GM23338 (cell line): ENCODE results near the gene FN1. TPM values are rescaled to one million over a fixed set of nuclear protein-coding genes. Genes with fewer than 3 reads are reported as not detected.

Source experiments
- ATAC-seq: fragments of 200-7000 bp; cut with Tn5 transposase; 3 replicates; pipeline ENCODE4 v1.9.1; 2020
- DNase-seq: peaks from one replicate; pipeline ENCODE4 v3.0.0-alpha.2; 2015; ENCODE audit warnings: low spot score
- H2AFZ ChIP-seq: fragments of 200-600 bp; sonication (generic); 2 replicates; pipeline ENCODE4 v1.8.0; 2016; ENCODE audit warnings: antibody characterized with exemption, mild to moderate bottlenecking, moderate library complexity
- H3F3A ChIP-seq: fragments of 200-600 bp; sonication (generic); replicated peaks from 2 replicates; pipeline ENCODE4 v1.8.0; 2017; ENCODE audit warnings: antibody characterized with exemption, mixed run types, low read depth
- H3K27ac ChIP-seq: fragments of 200-600 bp; sonication (generic); 2 replicates; pipeline ENCODE4 v1.6.1; 2016; ENCODE audit warnings: low read depth
- H3K27me3 ChIP-seq: fragments of 200-600 bp; sonication (generic); 2 replicates; pipeline ENCODE4 v1.8.0; 2016; ENCODE audit warnings: mild to moderate bottlenecking, mixed run types, moderate library complexity; ENCODE audit not compliant: insufficient read depth
- H3K36me3 ChIP-seq: fragments of 200-600 bp; sonication (generic); 2 replicates; pipeline ENCODE4 v1.8.0; 2016; ENCODE audit warnings: mild to moderate bottlenecking; ENCODE audit not compliant: insufficient read depth
- H3K4me1 ChIP-seq: fragments of 200-600 bp; sonication (generic); 2 replicates; pipeline ENCODE4 v1.8.0; 2016; ENCODE audit warnings: mild to moderate bottlenecking, moderate library complexity; ENCODE audit not compliant: insufficient read depth
- H3K4me2 ChIP-seq: fragments of 200-600 bp; sonication (generic); 2 replicates; pipeline ENCODE4 v1.7.1; 2017; ENCODE audit warnings: mixed run types
- H3K4me3 ChIP-seq: fragments of 200-600 bp; sonication (generic); 2 replicates; pipeline ENCODE4 v1.6.1; 2016; ENCODE audit warnings: mixed run types
- H3K79me2 ChIP-seq: fragments of 200-600 bp; sonication (generic); replicated peaks from 2 replicates; pipeline ENCODE4 v1.8.0; 2017; ENCODE audit warnings: mild to moderate bottlenecking; ENCODE audit not compliant: insufficient read depth
- H3K9me2 ChIP-seq: fragments of 200-600 bp; sonication (generic); 2 replicates; pipeline ENCODE4 v1.8.0; 2017; ENCODE audit not compliant: insufficient read depth
- H4K20me1 ChIP-seq: fragments of 200-600 bp; sonication (generic); replicated peaks from 2 replicates; pipeline ENCODE4 v1.8.0; 2017; ENCODE audit warnings: mild to moderate bottlenecking; ENCODE audit not compliant: insufficient read depth
- H3K27ac Mint-ChIP-seq: 2 replicates; pipeline ENCODE4 v1.8.0; 2020; ENCODE audit warnings: inconsistent platforms, mild to moderate bottlenecking, moderate library complexity, mixed read lengths
- H3K27me3 Mint-ChIP-seq: 3 replicates; pipeline ENCODE4 v1.8.0; 2022; ENCODE audit warnings: low read depth, mild to moderate bottlenecking, moderate library complexity, mixed read lengths, inconsistent platforms; ENCODE audit not compliant: insufficient read depth, poor library complexity
- H3K36me3 Mint-ChIP-seq: 3 replicates; pipeline ENCODE4 v1.8.0; 2021; ENCODE audit warnings: low read depth, mild to moderate bottlenecking, inconsistent platforms, moderate library complexity, mixed read lengths
- H3K4me1 Mint-ChIP-seq: 3 replicates; pipeline ENCODE4 v1.8.0; 2020; ENCODE audit warnings: mild to moderate bottlenecking, inconsistent platforms, mixed read lengths
- H3K4me3 Mint-ChIP-seq: 3 replicates; pipeline ENCODE4 v1.8.0; 2021; ENCODE audit warnings: moderate library complexity, mild to moderate bottlenecking, inconsistent platforms, mixed read lengths
- H3K9me3 Mint-ChIP-seq: 3 replicates; pipeline ENCODE4 v1.8.0; 2020; ENCODE audit warnings: moderate library complexity, mild to moderate bottlenecking, inconsistent platforms, mixed read lengths
- CREB1 ChIP-seq: fragments of 250-450 bp; sonication (Bioruptor Pico); IDR thresholded peaks from 2 replicates; pipeline ENCODE4 v1.5.0; 2020; ENCODE audit warnings: low read depth, mild to moderate bottlenecking, moderate library complexity
- EZH2 ChIP-seq: fragments of 200-600 bp; sonication (generic); IDR thresholded peaks from one replicate; pipeline ENCODE4 v1.8.0; 2017; ENCODE audit warnings: antibody characterized with exemption, mild to moderate bottlenecking, low read depth; ENCODE audit not compliant: unreplicated experiment
- EZH2phosphoT487 ChIP-seq: fragments of 200-600 bp; sonication (generic); IDR thresholded peaks from one replicate; pipeline ENCODE4 v1.8.1; 2018; ENCODE audit warnings: antibody characterized with exemption; ENCODE audit not compliant: unreplicated experiment
- JUNB ChIP-seq: IDR thresholded peaks from one replicate; pipeline ENCODE4 v1.6.1; 2016; ENCODE audit warnings: antibody characterized with exemption; ENCODE audit not compliant: unreplicated experiment
- NANOG ChIP-seq: IDR thresholded peaks from 2 replicates; pipeline ENCODE4 v1.6.1; 2016; ENCODE audit warnings: antibody characterized with exemption, borderline replicate concordance
- POLR2AphosphoS5 ChIP-seq: IDR thresholded peaks from 2 replicates; pipeline ENCODE4 v1.6.1; 2016; ENCODE audit warnings: antibody characterized with exemption, low read depth
- STAT1 ChIP-seq: IDR thresholded peaks from one replicate; pipeline ENCODE4 v1.6.1; 2016; ENCODE audit warnings: antibody characterized with exemption; ENCODE audit not compliant: unreplicated experiment
- ZNF114 ChIP-seq: fragments of 250-450 bp; sonication (Bioruptor Pico); IDR thresholded peaks from 2 replicates; pipeline ENCODE4 v1.5.0; 2020; ENCODE audit warnings: mild to moderate bottlenecking, moderate library complexity
- ZNF331 ChIP-seq: fragments of 250-450 bp; sonication (Bioruptor Pico); IDR thresholded peaks from 2 replicates; pipeline ENCODE4 v1.5.0; 2020; ENCODE audit warnings: low read depth, mild to moderate bottlenecking, moderate library complexity
- polyA plus RNA-seq: library from polyadenylated mRNA; unstranded; fragments of >200 nt; fragmentation: Nextera tagmentation; extraction: Ambion mirVana; gene quantifications from 2 replicates; pipeline ENCODE4 v1.2.1, GENCODE V29; 2016
- total RNA-seq: library from RNA; depleted of rRNA; stranded (reverse); fragments of >200 nt; shearing (Covaris generic); gene quantifications from 2 replicates; pipeline ENCODE4 v1.2.3, GENCODE V29; 2014
- TF ChIP-seq, protein P1 (sequence below): fragments of 250-450 bp; sonication (Bioruptor Pico); IDR thresholded peaks from 2 replicates; pipeline ENCODE4 v1.5.0; 2020; ENCODE audit warnings: mild to moderate bottlenecking, moderate library complexity
- TF ChIP-seq, protein P2 (sequence below): IDR thresholded peaks from 2 replicates; pipeline ENCODE4 v1.6.1; 2016; ENCODE audit warnings: antibody characterized with exemption
- TF ChIP-seq, protein P3 (sequence below): IDR thresholded peaks from one replicate; pipeline ENCODE4 v1.6.1; 2018; ENCODE audit warnings: antibody characterized with exemption; ENCODE audit not compliant: unreplicated experiment
- TF ChIP-seq, protein P4 (sequence below), 2 experiments: fragments of 200-600 bp in 1 of 2; sonication (generic) in 1 of 2; conservative IDR thresholded peaks; 2 replicates each; pipeline versions ENCODE4 v1.5.1 to v1.6.1; 2016 to 2017; ENCODE audit warnings: antibody characterized with exemption in 2 of 2, low read depth in 2 of 2, mild to moderate bottlenecking in 2 of 2, moderate library complexity in 1 of 2

Gene FN1
- total and polyA plus RNA-seq, 2 experiments from 2014 or later = 79.6 to 255 TPM

DNA sequence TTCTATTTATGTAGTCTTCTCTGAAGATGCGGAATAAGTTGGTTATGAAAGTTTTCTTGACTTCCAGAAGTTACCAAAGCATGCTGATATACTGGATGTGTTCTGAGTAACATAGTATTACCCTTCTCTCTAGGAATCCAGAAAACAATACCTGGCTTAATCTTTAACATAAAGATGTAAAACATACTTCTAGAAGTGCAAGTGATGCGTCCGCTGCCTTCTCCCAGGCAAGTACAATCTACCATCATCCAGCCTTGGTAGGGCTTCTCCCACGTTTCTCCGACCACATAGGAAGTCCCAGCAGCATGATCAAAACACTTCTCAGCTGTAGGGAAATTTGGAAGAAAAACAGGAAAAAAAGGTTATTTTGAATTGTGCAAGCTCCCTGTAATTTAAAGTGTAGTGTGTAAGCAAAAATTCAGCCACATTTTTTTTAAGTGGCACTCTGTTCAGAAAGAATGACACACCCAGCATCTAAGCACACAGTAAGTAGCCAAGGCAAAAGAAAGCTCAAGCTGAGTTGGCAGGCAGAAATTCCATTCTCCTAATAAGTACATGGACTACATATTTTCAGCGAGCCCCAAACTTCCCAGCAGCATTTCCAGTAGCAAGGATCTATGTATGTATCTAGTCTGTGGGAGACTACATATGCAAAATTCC lies 5.2 kb downstream of the FN1 start:
- H4K20me1 ChIP-seq = no peaks in the 10 kb centered on the region
- Mint-ChIP-seq H3K4me3 (no peak overlapping the region), H3K27ac (no peak overlapping the region), H3K4me1 (peaks cover 12% of the 10 kb centered on the region), H3K9me3 (no peaks in the 10 kb centered on the region), H3K36me3 (peaks cover 48% of the 10 kb centered on the region), H3K27me3 (peaks cover 2% of the 10 kb centered on the region)
- DNase-seq (no peak), ATAC-seq (no peak)
- H3K27me3 ChIP-seq = no peaks in the 10 kb centered on the region
- no peak overlapping the region for H3K4me3 ChIP-seq
- H3K79me2 ChIP-seq = peaks cover 7% of the 10 kb centered on the region; the same call in 1 of the 2 replicates
- H3F3A ChIP-seq = no peaks in the 10 kb centered on the region
- H3K36me3 ChIP-seq = peaks cover 50% of the 10 kb centered on the region
- no peak overlapping the region for H3K27ac ChIP-seq
- TF ChIP-seq NANOG = no peak
- TF ChIP-seq EZH2 = no peak
- TF ChIP-seq POLR2AphosphoS5 = no peak
- TF ChIP-seq ZNF114 (CRISPR knock-in tag) = no peak
- TF ChIP-seq, protein P1, sequence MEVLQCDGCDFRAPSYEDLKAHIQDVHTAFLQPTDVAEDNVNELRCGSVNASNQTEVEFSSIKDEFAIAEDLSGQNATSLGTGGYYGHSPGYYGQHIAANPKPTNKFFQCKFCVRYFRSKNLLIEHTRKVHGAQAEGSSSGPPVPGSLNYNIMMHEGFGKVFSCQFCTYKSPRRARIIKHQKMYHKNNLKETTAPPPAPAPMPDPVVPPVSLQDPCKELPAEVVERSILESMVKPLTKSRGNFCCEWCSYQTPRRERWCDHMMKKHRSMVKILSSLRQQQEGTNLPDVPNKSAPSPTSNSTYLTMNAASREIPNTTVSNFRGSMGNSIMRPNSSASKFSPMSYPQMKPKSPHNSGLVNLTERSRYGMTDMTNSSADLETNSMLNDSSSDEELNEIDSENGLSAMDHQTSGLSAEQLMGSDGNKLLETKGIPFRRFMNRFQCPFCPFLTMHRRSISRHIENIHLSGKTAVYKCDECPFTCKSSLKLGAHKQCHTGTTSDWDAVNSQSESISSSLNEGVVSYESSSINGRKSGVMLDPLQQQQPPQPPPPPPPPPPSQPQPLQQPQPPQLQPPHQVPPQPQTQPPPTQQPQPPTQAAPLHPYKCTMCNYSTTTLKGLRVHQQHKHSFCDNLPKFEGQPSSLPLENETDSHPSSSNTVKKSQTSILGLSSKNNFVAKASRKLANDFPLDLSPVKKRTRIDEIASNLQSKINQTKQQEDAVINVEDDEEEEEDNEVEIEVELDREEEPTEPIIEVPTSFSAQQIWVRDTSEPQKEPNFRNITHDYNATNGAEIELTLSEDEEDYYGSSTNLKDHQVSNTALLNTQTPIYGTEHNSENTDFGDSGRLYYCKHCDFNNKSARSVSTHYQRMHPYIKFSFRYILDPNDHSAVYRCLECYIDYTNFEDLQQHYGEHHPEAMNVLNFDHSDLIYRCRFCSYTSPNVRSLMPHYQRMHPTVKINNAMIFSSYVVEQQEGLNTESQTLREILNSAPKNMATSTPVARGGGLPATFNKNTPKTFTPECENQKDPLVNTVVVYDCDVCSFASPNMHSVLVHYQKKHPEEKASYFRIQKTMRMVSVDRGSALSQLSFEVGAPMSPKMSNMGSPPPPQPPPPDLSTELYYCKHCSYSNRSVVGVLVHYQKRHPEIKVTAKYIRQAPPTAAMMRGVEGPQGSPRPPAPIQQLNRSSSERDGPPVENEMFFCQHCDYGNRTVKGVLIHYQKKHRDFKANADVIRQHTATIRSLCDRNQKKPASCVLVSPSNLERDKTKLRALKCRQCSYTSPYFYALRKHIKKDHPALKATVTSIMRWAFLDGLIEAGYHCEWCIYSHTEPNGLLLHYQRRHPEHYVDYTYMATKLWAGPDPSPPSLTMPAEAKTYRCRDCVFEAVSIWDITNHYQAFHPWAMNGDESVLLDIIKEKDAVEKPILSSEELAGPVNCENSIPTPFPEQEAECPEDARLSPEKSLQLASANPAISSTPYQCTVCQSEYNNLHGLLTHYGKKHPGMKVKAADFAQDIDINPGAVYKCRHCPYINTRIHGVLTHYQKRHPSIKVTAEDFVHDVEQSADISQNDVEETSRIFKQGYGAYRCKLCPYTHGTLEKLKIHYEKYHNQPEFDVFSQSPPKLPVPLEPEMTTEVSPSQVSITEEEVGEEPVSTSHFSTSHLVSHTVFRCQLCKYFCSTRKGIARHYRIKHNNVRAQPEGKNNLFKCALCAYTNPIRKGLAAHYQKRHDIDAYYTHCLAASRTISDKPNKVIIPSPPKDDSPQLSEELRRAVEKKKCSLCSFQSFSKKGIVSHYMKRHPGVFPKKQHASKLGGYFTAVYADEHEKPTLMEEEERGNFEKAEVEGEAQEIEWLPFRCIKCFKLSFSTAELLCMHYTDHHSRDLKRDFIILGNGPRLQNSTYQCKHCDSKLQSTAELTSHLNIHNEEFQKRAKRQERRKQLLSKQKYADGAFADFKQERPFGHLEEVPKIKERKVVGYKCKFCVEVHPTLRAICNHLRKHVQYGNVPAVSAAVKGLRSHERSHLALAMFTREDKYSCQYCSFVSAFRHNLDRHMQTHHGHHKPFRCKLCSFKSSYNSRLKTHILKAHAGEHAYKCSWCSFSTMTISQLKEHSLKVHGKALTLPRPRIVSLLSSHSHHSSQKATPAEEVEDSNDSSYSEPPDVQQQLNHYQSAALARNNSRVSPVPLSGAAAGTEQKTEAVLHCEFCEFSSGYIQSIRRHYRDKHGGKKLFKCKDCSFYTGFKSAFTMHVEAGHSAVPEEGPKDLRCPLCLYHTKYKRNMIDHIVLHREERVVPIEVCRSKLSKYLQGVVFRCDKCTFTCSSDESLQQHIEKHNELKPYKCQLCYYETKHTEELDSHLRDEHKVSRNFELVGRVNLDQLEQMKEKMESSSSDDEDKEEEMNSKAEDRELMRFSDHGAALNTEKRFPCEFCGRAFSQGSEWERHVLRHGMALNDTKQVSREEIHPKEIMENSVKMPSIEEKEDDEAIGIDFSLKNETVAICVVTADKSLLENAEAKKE (CRISPR knock-in tag) = no peak
- no peak for TF ChIP-seq JUNB
- TF ChIP-seq, protein P2, sequence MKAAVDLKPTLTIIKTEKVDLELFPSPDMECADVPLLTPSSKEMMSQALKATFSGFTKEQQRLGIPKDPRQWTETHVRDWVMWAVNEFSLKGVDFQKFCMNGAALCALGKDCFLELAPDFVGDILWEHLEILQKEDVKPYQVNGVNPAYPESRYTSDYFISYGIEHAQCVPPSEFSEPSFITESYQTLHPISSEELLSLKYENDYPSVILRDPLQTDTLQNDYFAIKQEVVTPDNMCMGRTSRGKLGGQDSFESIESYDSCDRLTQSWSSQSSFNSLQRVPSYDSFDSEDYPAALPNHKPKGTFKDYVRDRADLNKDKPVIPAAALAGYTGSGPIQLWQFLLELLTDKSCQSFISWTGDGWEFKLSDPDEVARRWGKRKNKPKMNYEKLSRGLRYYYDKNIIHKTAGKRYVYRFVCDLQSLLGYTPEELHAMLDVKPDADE = no peak
- TF ChIP-seq EZH2phosphoT487 = no peak
- TF ChIP-seq CREB1 (CRISPR knock-in tag) = no peak
- TF ChIP-seq, protein P3, sequence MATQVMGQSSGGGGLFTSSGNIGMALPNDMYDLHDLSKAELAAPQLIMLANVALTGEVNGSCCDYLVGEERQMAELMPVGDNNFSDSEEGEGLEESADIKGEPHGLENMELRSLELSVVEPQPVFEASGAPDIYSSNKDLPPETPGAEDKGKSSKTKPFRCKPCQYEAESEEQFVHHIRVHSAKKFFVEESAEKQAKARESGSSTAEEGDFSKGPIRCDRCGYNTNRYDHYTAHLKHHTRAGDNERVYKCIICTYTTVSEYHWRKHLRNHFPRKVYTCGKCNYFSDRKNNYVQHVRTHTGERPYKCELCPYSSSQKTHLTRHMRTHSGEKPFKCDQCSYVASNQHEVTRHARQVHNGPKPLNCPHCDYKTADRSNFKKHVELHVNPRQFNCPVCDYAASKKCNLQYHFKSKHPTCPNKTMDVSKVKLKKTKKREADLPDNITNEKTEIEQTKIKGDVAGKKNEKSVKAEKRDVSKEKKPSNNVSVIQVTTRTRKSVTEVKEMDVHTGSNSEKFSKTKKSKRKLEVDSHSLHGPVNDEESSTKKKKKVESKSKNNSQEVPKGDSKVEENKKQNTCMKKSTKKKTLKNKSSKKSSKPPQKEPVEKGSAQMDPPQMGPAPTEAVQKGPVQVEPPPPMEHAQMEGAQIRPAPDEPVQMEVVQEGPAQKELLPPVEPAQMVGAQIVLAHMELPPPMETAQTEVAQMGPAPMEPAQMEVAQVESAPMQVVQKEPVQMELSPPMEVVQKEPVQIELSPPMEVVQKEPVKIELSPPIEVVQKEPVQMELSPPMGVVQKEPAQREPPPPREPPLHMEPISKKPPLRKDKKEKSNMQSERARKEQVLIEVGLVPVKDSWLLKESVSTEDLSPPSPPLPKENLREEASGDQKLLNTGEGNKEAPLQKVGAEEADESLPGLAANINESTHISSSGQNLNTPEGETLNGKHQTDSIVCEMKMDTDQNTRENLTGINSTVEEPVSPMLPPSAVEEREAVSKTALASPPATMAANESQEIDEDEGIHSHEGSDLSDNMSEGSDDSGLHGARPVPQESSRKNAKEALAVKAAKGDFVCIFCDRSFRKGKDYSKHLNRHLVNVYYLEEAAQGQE = no peak
- no peak for TF ChIP-seq STAT1
- TF ChIP-seq, protein P4, sequence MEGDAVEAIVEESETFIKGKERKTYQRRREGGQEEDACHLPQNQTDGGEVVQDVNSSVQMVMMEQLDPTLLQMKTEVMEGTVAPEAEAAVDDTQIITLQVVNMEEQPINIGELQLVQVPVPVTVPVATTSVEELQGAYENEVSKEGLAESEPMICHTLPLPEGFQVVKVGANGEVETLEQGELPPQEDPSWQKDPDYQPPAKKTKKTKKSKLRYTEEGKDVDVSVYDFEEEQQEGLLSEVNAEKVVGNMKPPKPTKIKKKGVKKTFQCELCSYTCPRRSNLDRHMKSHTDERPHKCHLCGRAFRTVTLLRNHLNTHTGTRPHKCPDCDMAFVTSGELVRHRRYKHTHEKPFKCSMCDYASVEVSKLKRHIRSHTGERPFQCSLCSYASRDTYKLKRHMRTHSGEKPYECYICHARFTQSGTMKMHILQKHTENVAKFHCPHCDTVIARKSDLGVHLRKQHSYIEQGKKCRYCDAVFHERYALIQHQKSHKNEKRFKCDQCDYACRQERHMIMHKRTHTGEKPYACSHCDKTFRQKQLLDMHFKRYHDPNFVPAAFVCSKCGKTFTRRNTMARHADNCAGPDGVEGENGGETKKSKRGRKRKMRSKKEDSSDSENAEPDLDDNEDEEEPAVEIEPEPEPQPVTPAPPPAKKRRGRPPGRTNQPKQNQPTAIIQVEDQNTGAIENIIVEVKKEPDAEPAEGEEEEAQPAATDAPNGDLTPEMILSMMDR (conservative IDR thresholded peaks at IDR 0.05; ENCODE audit: low read depth in 2 of 2) = no peak
- TF ChIP-seq ZNF331 = no peak
- no peak overlapping the region for H2AFZ ChIP-seq
- H3K4me2 ChIP-seq = no peak overlapping the region
- no peaks in the 10 kb centered on the region for H3K9me2 ChIP-seq
- H3K4me1 ChIP-seq = 0 out of 2 replicates have a peak, but pooled peaks cover 7% of the 10 kb centered on the region
